ENCODE results near the gene MNAT1.
A peak's percentile ranks its signal among the peaks of the same experiment; 100 is the strongest.

MNAT1 gene

DNA sequence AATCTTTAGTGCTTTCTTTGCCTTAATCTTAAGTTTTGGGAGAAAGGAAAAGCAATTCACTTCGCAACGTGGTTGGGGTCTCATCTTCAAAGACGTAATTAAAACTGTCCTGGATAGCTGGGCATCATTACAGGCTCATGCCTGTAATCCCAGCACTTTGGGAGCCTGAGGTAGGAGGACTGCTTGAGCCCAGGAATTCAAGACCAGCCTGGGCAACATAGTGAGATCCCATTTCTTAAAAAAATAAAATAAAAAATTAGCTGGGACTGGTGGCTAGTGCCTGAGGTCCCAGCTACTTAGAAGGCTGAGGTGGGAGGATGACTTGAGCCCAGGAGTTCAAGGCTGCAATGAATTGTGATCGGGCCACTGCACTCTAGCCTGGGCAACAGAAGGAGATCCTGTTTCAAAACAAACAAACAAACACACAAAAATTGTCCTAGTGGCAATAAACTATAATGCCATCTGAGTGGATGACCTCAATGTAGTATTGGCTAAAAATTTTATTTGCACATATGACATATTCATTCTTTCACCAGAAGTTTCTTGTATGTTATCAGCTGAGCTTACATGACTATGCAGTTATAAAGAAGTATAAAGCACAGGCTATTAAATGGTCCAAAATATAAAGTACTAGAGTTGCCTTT is 1.6 kb upstream of the MNAT1 start:
- Histone ChIP-seq H3K9ac (ENCODE audit: low read length) (no peak overlapping the region), H4K8ac (ENCODE audit: low read depth, low read length) (no peak overlapping the region), H2BK120ac (ENCODE audit: insufficient read depth, low read length, poor library complexity) (no peak overlapping the region), H3K4ac (ENCODE audit: low read depth, low read length) (no peak overlapping the region), H3K18ac (ENCODE audit: low read length) (no peak overlapping the region), H3K79me2 (ENCODE audit: control insufficient read depth, insufficient read depth, low read length, poor library complexity) (no peaks in the 10 kb centered on the region), H3K4me1 (ENCODE audit: control insufficient read depth in 1 of 2, insufficient read depth in 2 of 2, low read length in 2 of 2) (no peaks in the 10 kb centered on the region), H3K27me3 (ENCODE audit: insufficient read depth, low read length) (no peaks in the 10 kb centered on the region), H3K14ac (ENCODE audit: low read length) (no peak overlapping the region), H3K4me2 (ENCODE audit: low read length) (no peak overlapping the region), H4K91ac (ENCODE audit: low read depth, low read length) (no peak overlapping the region), H3K9me3 (ENCODE audit: insufficient read depth, low read depth, low read length) (no peaks in the 10 kb centered on the region), H3K27ac (ENCODE audit: low read depth, low read length) (no peak overlapping the region), H2AK5ac (ENCODE audit: low read length) (no peak overlapping the region), H3K23ac (ENCODE audit: low read length) (no peak overlapping the region), H4K12ac (ENCODE audit: low read depth, low read length) (no peak overlapping the region), H3K4me3 (ENCODE audit: low read depth, low read length) (no peak overlapping the region), H3K79me1 (ENCODE audit: low read length) (peaks cover 2% of the 10 kb centered on the region), H2AFZ (ENCODE audit: insufficient read depth, low read length, poor library complexity) (no peak overlapping the region), H2BK12ac (ENCODE audit: low read length) (no peak overlapping the region), H3K36me3 (ENCODE audit: control insufficient read depth in 1 of 2, insufficient read depth in 2 of 2, low read length in 2 of 2) (no peaks in the 10 kb centered on the region), H2BK5ac (ENCODE audit: low read depth, low read length, poor library complexity) (no peak overlapping the region)
- DNase-seq = no peak
- WGBS (ENCODE audit: extremely low coverage, insufficient coverage, insufficient read length) = no CpG with 5 or more reads among the region's 4 CpGs

DNA sequence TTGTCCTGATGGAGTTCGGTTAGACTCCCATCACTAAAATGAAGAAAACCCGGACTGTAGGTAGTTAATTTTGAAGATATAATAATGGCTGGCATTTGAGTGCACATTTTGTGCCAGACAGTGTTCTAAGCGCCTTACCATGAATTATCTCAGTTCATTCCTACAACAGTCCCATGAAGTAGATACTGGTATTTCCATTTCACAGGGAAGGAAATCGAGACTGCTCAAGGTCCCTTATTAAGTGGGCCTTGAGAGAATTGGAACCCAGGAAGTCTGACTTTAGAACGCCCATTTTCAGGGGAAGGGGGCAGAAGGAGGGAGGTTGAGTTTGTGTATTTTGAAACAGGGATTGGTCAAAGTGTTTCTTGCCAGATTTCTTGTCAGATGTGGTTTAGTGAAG is 855 bp downstream of the MNAT1 start:
- H4K12ac ChIP-seq (ENCODE audit: low read depth, low read length) = no peak overlapping the region
- H3K4me2 ChIP-seq (ENCODE audit: low read length) = peak overlapping the region; percentile 71
- H2BK12ac ChIP-seq (ENCODE audit: low read length) = no peak overlapping the region
- H3K79me1 ChIP-seq (ENCODE audit: low read length) = peaks cover 2% of the 10 kb centered on the region
- H3K4me3 ChIP-seq (ENCODE audit: low read depth, low read length) = no peak overlapping the region
- H3K23ac ChIP-seq (ENCODE audit: low read length) = no peak overlapping the region
- WGBS (ENCODE audit: extremely low coverage, insufficient coverage, insufficient read length) = no CpG with 5 or more reads among the region's 5 CpGs
- H3K36me3 ChIP-seq (ENCODE audit: control insufficient read depth in 1 of 2, insufficient read depth in 2 of 2, low read length in 2 of 2) = no peaks in the 10 kb centered on the region
- peak overlapping the region; percentile 10 for H3K4ac ChIP-seq (ENCODE audit: low read depth, low read length)
- H4K8ac ChIP-seq (ENCODE audit: low read depth, low read length) = no peak overlapping the region
- H3K4me1 ChIP-seq (ENCODE audit: control insufficient read depth in 1 of 2, insufficient read depth in 2 of 2, low read length in 2 of 2) = no peaks in the 10 kb centered on the region
- no peak overlapping the region for H2BK5ac ChIP-seq (ENCODE audit: low read depth, low read length, poor library complexity)
- H3K9me3 ChIP-seq (ENCODE audit: insufficient read depth, low read depth, low read length) = no peaks in the 10 kb centered on the region
- H4K91ac ChIP-seq (ENCODE audit: low read depth, low read length) = no peak overlapping the region
- no peak overlapping the region for H3K27ac ChIP-seq (ENCODE audit: low read depth, low read length)
- no peaks in the 10 kb centered on the region for H3K27me3 ChIP-seq (ENCODE audit: insufficient read depth, low read length)
- no peak overlapping the region for H3K18ac ChIP-seq (ENCODE audit: low read length)
- no peak overlapping the region for H2AK5ac ChIP-seq (ENCODE audit: low read length)
- DNase-seq = no peak
- H2AFZ ChIP-seq (ENCODE audit: insufficient read depth, low read length, poor library complexity) = no peak overlapping the region
- H3K14ac ChIP-seq (ENCODE audit: low read length) = no peak overlapping the region
- peaks cover 2% of the 10 kb centered on the region for H3K79me2 ChIP-seq (ENCODE audit: control insufficient read depth, insufficient read depth, low read length, poor library complexity)
- H2BK120ac ChIP-seq (ENCODE audit: insufficient read depth, low read length, poor library complexity) = no peak overlapping the region
- H3K9ac ChIP-seq (ENCODE audit: low read length) = no peak overlapping the region

DNA sequence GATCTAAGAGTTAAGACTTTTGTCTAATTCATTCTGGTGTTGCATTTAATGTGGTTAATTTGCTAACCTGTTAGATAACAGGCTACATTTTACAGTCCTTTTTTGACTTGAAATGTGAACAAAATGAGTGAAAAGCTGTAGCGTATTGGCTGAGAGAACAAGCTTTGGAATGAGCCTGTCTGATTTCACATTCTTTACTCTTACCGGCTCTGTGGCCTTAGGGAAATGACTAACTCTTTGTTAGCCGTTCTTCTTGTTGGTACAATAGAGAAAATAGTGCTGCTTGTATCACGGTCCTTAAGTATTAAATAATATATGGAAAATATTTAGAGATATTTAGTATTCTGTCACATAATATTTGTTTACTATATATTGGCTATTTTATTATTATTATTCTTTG is 1.9 kb downstream of the MNAT1 start:
- peak; percentile 42 to 71 for DNase-seq
- Histone ChIP-seq H4K91ac (ENCODE audit: low read depth, low read length) (no peak overlapping the region), H3K79me2 (ENCODE audit: control insufficient read depth, insufficient read depth, low read length, poor library complexity) (peaks cover 2% of the 10 kb centered on the region), H3K27ac (ENCODE audit: low read depth, low read length) (no peak overlapping the region), H3K4me1 (ENCODE audit: control insufficient read depth in 1 of 2, insufficient read depth in 2 of 2, low read length in 2 of 2) (no peaks in the 10 kb centered on the region), H3K36me3 (ENCODE audit: control insufficient read depth in 1 of 2, insufficient read depth in 2 of 2, low read length in 2 of 2) (no peaks in the 10 kb centered on the region), H3K4me3 (ENCODE audit: low read depth, low read length) (no peak overlapping the region), H2BK12ac (ENCODE audit: low read length) (no peak overlapping the region), H3K9me3 (ENCODE audit: insufficient read depth, low read depth, low read length) (no peaks in the 10 kb centered on the region), H2BK120ac (ENCODE audit: insufficient read depth, low read length, poor library complexity) (no peak overlapping the region), H2AK5ac (ENCODE audit: low read length) (no peak overlapping the region), H3K18ac (ENCODE audit: low read length) (no peak overlapping the region), H3K4ac (ENCODE audit: low read depth, low read length) (no peak overlapping the region), H4K8ac (ENCODE audit: low read depth, low read length) (no peak overlapping the region), H2AFZ (ENCODE audit: insufficient read depth, low read length, poor library complexity) (no peak overlapping the region), H4K12ac (ENCODE audit: low read depth, low read length) (no peak overlapping the region), H3K9ac (ENCODE audit: low read length) (no peak overlapping the region), H2BK5ac (ENCODE audit: low read depth, low read length, poor library complexity) (no peak overlapping the region), H3K27me3 (ENCODE audit: insufficient read depth, low read length) (no peaks in the 10 kb centered on the region), H3K79me1 (ENCODE audit: low read length) (peaks cover 2% of the 10 kb centered on the region), H3K23ac (ENCODE audit: low read length) (no peak overlapping the region), H3K14ac (ENCODE audit: low read length) (no peak overlapping the region), H3K4me2 (ENCODE audit: low read length) (no peak overlapping the region)
- WGBS (ENCODE audit: extremely low coverage, insufficient coverage, insufficient read length) = no CpG with 5 or more reads among the region's 4 CpGs

DNA sequence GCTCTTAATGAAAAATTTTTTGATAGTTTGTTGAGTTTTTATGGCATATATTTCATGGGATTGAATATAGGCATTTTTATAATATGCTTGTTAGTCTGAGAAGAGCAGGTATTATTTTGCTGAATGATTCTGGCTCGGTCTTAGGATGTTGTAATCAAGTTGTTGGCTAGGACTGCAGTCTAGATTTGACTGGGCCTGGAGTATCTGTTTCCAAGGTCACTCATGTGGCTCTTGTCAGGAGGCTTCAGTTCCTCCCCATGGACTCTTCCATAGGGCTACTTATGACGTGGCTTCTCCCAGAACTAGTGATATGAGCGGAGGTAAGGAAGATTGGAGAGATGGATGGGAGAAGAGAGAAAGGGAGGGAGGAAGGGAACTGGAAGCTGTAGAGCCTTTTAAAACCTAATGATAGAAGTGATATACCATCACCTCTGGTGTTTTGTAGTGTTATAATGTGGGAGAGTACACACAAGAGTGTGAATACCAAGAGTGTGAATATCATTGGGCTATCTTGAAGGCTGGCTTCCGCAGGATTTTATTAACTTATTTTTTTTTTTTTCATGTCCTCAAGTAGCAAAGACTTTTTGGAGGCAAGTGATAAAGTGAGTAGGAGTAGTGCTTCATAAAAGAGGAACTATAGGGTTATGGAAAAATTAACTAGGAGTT is 4.4 kb downstream of the MNAT1 start:
- no peaks in the 10 kb centered on the region for H3K27me3 ChIP-seq (ENCODE audit: insufficient read depth, low read length)
- H3K4me2 ChIP-seq (ENCODE audit: low read length) = no peak overlapping the region
- H3K27ac ChIP-seq (ENCODE audit: low read depth, low read length) = no peak overlapping the region
- H3K79me1 ChIP-seq (ENCODE audit: low read length) = peaks cover 2% of the 10 kb centered on the region
- H2BK120ac ChIP-seq (ENCODE audit: insufficient read depth, low read length, poor library complexity) = no peak overlapping the region
- WGBS (ENCODE audit: extremely low coverage, insufficient coverage, insufficient read length) = no CpG with 5 or more reads among the region's 4 CpGs
- H3K23ac ChIP-seq (ENCODE audit: low read length) = no peak overlapping the region
- H4K8ac ChIP-seq (ENCODE audit: low read depth, low read length) = no peak overlapping the region
- H2BK5ac ChIP-seq (ENCODE audit: low read depth, low read length, poor library complexity) = no peak overlapping the region
- no peak overlapping the region for H2AFZ ChIP-seq (ENCODE audit: insufficient read depth, low read length, poor library complexity)
- no peak overlapping the region for H4K91ac ChIP-seq (ENCODE audit: low read depth, low read length)
- no peak overlapping the region for H3K4me3 ChIP-seq (ENCODE audit: low read depth, low read length)
- peaks cover 2% of the 10 kb centered on the region for H3K79me2 ChIP-seq (ENCODE audit: control insufficient read depth, insufficient read depth, low read length, poor library complexity)
- no peaks in the 10 kb centered on the region for H3K9me3 ChIP-seq (ENCODE audit: insufficient read depth, low read depth, low read length)
- H3K4me1 ChIP-seq (ENCODE audit: control insufficient read depth in 1 of 2, insufficient read depth in 2 of 2, low read length in 2 of 2) = no peaks in the 10 kb centered on the region
- no peaks in the 10 kb centered on the region for H3K36me3 ChIP-seq (ENCODE audit: control insufficient read depth in 1 of 2, insufficient read depth in 2 of 2, low read length in 2 of 2)
- no peak for DNase-seq
- H2BK12ac ChIP-seq (ENCODE audit: low read length) = no peak overlapping the region
- H3K14ac ChIP-seq (ENCODE audit: low read length) = no peak overlapping the region
- H3K9ac ChIP-seq (ENCODE audit: low read length) = no peak overlapping the region
- H2AK5ac ChIP-seq (ENCODE audit: low read length) = no peak overlapping the region
- H3K18ac ChIP-seq (ENCODE audit: low read length) = no peak overlapping the region
- H4K12ac ChIP-seq (ENCODE audit: low read depth, low read length) = no peak overlapping the region
- peak overlapping the region; percentile 67 for H3K4ac ChIP-seq (ENCODE audit: low read depth, low read length)
